ENCODE results near the gene TMPRSS11A.

The TMPRSS11A gene, protein sequence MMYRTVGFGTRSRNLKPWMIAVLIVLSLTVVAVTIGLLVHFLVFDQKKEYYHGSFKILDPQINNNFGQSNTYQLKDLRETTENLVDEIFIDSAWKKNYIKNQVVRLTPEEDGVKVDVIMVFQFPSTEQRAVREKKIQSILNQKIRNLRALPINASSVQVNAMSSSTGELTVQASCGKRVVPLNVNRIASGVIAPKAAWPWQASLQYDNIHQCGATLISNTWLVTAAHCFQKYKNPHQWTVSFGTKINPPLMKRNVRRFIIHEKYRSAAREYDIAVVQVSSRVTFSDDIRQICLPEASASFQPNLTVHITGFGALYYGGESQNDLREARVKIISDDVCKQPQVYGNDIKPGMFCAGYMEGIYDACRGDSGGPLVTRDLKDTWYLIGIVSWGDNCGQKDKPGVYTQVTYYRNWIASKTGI

DNA sequence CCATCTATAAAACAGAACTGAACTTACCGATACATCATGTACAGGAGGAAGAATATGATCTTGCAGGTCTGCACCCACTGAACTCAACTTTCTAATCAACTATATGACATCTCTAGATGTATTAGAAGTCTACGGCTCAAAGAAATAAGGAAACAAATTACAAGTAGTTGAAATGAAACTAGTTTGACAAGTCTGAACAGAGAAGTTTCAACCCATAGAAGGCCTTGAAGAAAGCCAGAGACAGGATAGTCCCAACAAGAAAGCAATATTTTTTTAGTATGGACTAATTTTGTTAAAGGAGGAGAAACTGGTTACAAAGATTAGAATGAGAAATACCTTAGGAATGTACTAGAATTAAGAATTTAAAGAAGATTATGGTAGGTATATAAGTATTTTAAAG lies at the start of gene TMPRSS11A:
Gene TMPRSS11A, minus strand, starts transcription at position 138 of the 400 bp plus-strand sequence. Its CDS starts 100 bp downstream, at position 38.
- TF ChIP-seq, protein P1, sequence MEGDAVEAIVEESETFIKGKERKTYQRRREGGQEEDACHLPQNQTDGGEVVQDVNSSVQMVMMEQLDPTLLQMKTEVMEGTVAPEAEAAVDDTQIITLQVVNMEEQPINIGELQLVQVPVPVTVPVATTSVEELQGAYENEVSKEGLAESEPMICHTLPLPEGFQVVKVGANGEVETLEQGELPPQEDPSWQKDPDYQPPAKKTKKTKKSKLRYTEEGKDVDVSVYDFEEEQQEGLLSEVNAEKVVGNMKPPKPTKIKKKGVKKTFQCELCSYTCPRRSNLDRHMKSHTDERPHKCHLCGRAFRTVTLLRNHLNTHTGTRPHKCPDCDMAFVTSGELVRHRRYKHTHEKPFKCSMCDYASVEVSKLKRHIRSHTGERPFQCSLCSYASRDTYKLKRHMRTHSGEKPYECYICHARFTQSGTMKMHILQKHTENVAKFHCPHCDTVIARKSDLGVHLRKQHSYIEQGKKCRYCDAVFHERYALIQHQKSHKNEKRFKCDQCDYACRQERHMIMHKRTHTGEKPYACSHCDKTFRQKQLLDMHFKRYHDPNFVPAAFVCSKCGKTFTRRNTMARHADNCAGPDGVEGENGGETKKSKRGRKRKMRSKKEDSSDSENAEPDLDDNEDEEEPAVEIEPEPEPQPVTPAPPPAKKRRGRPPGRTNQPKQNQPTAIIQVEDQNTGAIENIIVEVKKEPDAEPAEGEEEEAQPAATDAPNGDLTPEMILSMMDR (IDR thresholded peaks at IDR 0.05; ENCODE audit: low read depth, low read length), result no peak

DNA sequence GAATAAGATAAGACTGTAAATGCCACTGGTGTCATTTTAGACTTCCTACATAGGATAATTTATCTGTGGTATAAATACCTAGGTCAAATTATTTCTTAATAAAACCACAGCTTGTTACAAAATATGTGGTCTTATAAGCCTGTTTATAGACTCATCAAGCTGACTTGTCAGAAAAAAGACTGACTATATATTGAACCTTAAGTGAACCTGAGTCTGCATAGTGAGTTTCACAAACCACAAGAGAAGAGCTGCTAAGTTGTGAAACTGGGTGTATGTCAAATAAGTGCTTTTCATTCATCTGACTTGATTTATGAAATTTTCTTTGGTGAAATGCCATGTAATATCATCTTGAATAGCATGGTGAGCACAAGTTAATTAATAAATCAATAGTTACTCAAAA lies 48.4 kb upstream of the TMPRSS11A start:
- no peak for DNase-seq (ENCODE audit: extremely low read depth, low read depth)
- TF ChIP-seq, protein P1 (IDR thresholded peaks at IDR 0.05; ENCODE audit: low read depth, low read length), result no peak

More for the DNA sequence above, at the start of gene TMPRSS11A:
- no peak for DNase-seq (ENCODE audit: extremely low read depth, low read depth)

DNA sequence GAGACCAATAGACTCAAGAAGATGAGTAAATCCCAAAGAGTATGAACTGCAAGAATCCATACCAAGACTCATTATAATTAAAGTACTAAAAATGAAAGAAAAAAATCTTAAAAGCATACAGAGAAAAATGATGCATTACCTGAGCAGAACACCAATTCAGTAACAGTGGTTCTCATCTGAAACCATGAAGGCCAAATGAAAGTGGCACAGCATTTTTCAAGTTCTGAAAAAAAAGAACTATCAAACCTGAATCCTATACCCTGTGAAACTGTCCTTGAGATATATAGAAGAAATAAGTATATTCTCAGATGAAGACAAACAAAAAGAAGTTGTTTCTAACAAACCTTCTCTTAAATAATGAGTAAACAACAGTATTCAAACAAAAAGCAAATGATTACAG lies 39.6 kb upstream of the TMPRSS11A start:
- TF ChIP-seq, protein P1 (IDR thresholded peaks at IDR 0.05; ENCODE audit: low read depth, low read length), result no peak
- DNase-seq (ENCODE audit: extremely low read depth, low read depth), result no peak

DNA sequence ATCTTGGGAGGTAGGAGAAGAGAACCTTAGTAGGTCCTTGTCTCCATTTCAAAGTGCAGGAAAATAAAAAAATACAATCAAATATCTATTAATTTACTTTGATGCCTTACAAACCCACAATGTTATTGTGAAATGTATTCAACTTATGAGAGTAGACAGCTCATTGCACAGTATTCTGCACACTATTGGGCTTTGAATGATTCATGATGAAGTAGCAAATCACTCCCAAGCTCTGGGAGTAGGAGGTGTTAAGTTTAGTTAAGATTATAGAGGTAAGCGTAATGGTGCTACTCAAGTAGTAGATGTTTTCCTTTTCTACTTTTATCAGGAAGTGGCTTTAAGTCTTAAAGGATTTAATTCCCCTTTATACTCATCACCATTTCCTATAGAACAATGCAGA lies 32.8 kb upstream of the TMPRSS11A start:
- TF ChIP-seq, protein P1 (IDR thresholded peaks at IDR 0.05; ENCODE audit: low read depth, low read length), result no peak

DNA sequence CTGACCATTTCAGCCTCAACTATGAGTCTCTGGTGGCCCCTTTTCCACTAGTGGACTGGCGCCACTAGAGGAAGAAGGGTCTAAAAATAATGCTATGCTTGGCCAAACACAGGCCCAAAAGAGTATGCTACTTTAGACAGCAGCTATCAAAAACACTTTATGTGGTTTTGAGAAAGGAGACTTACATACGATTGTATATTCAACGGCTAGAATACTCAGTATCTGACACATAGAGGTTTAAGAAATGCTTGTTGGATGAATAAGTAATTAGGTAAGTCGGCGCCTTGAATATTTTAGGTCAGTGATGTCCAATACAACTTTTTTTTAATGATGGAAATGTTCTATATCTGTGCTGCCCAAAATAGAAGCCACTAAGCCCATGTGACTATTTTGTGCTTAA lies 25.7 kb upstream of the TMPRSS11A start:
- TF ChIP-seq, protein P1 (IDR thresholded peaks at IDR 0.05; ENCODE audit: low read depth, low read length), result no peak
- no peak for DNase-seq (ENCODE audit: extremely low read depth, low read depth)

More for the DNA sequence above, 32.8 kb upstream of the TMPRSS11A start:
- no peak for DNase-seq (ENCODE audit: extremely low read depth, low read depth)

DNA sequence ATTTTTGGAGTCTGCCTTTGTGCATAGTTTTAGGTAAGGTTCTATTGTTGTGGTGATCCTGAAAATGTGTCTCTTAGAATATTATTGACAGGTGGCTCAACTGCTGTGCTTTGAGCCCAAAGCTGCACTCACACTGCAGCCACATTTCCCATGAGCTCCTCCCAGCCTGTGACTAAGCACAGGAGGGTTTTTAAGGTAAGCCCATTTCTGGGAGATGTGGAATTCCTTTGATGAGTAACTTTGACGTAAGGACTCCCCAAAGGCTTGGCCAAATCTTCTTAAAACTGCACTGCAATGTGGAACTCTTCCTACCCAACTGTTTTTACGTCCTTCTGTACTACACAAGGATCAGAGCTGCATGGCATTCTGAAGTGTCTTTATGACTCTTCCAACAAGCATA lies 20.0 kb upstream of the TMPRSS11A start:
- TF ChIP-seq, protein P1 (IDR thresholded peaks at IDR 0.05; ENCODE audit: low read depth, low read length), result no peak

DNA sequence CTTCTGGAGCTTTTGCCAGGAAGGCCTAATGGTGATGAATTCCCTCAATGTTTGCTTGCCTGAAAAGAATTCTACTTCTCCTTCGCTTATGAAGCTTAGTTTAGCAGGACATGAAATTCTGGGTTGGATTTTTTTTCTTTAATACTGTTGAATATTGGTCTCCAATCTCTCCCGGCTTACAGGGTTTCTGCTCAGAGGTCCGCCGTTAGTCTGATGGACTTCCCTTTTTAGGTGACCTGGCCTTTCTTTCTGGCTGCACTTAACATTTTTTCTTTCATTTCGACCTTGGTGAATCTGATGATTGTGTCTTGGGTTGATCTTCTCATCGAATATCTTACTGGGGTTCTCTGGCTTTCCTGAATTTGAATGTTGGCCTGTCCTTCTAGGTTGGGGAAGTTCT lies 17.2 kb upstream of the TMPRSS11A start:
- TF ChIP-seq, protein P1 (IDR thresholded peaks at IDR 0.05; ENCODE audit: low read depth, low read length), result no peak
- DNase-seq (ENCODE audit: extremely low read depth, low read depth), result no peak

More for the DNA sequence above, 20.0 kb upstream of the TMPRSS11A start:
- DNase-seq (ENCODE audit: extremely low read depth, low read depth), result no peak
